Endometrial microvascular endothelial cells (primary cell): ENCODE data around the gene SLC41A1. TPM values are rescaled to one million over a fixed set of nuclear protein-coding genes. Genes with fewer than 3 reads are reported as not detected.
"Not testable (repeated sequence)": the region's sequence is repeated elsewhere in the genome, so short reads cannot be mapped to it uniquely, and the experiment has no call there.

Source experiments
- in situ Hi-C: cut with HindIII; loops from 2 replicates; pipeline ENCODE4 v1.10.0; 2017; ENCODE audit warnings: low sequenced_read_pairs, low pct_unique_long_range_greater_than_20kb; ENCODE audit errors: inconsistent ontology term
- total RNA-seq: library from RNA; depleted of rRNA; stranded (reverse); fragments of >200 nt; gene quantifications from one replicate; pipeline ENCODE4 v1.2.3, GENCODE V29; 2015; ENCODE audit errors: inconsistent ontology term

Gene SLC41A1
- total RNA-seq, 1 donor from 2014 or later = 17.1 TPM

- in situ Hi-C loops = no loop called here
These were observed 13.2 kb upstream of the SLC41A1 start for GRCh38 chr1:205826016-205826806.

GRCh38 chr1:205824180-205824579 is 11.2 kb upstream of the SLC41A1 start:
- in situ Hi-C loops = no loop called here

GRCh38 chr1:205823260-205823659 is 10.3 kb upstream of the SLC41A1 start:
- in situ Hi-C loops = not testable (repeated sequence)

- in situ Hi-C loops = no loop called here
These were observed 9.4 kb upstream of the SLC41A1 start for GRCh38 chr1:205822397-205822796.

- in situ Hi-C loops = no loop called here
These were observed 5.0 kb upstream of the SLC41A1 start for GRCh38 chr1:205817988-205818387.

- in situ Hi-C loops = no loop called here
These were observed 4.4 kb upstream of the SLC41A1 start for GRCh38 chr1:205817364-205817763.

GRCh38 chr1:205813755-205814058 is 709 bp upstream of the SLC41A1 start:
- in situ Hi-C loops = no loop called here

GRCh38 chr1:205812271-205812877 is 624 bp downstream of the SLC41A1 start:
- in situ Hi-C loops = no loop called here

- in situ Hi-C loops = no loop called here
These were observed 1.3 kb downstream of the SLC41A1 start for GRCh38 chr1:205811660-205812059.

GRCh38 chr1:205810448-205811157 is 2.4 kb downstream of the SLC41A1 start:
- in situ Hi-C loops = no loop called here

- in situ Hi-C loops = no loop called here
These were observed 3.1 kb downstream of the SLC41A1 start for GRCh38 chr1:205809942-205810345.

GRCh38 chr1:205809469-205809868 is 3.5 kb downstream of the SLC41A1 start:
- in situ Hi-C loops = no loop called here

GRCh38 chr1:205805082-205805711 is 7.8 kb downstream of the SLC41A1 start:
- in situ Hi-C loops = no loop called here

GRCh38 chr1:205804605-205805004 is 8.4 kb downstream of the SLC41A1 start:
- in situ Hi-C loops = no loop called here

GRCh38 chr1:205803986-205804385 is 9.0 kb downstream of the SLC41A1 start:
- in situ Hi-C loops = no loop called here

GRCh38 chr1:205802060-205802459 is 10.9 kb downstream of the SLC41A1 start:
- in situ Hi-C loops = no loop called here

- in situ Hi-C loops = no loop called here
These were observed 11.9 kb downstream of the SLC41A1 start for GRCh38 chr1:205800981-205801703.

GRCh38 chr1:205800427-205800826 is 12.6 kb downstream of the SLC41A1 start:
- in situ Hi-C loops = no loop called here

GRCh38 chr1:205798577-205798976 is 14.4 kb downstream of the SLC41A1 start:
- in situ Hi-C loops = loop anchor here (25.0 kb wide), 1 partner anchor 314 kb away; the partner anchor contains the start of gene AVPR1B
